OCI-LY3 (cell line): ENCODE results near the gene TUBA3E.
"Not testable (repeated sequence)": the region's sequence is repeated elsewhere in the genome, so short reads cannot be mapped to it uniquely, and the experiment has no call there.

ENCODE experiments used
- CTCF ChIP-seq: fragments of 200-600, 300-600 bp; sonication (generic); IDR thresholded peaks from 2 replicates; pipeline ENCODE4 v1.5.1; 2014; ENCODE audit warnings: antibody characterized with exemption, low read length, low read depth
- EZH2phosphoT487 ChIP-seq: fragments of 200-600 bp; shearing (Covaris generic); IDR thresholded peaks from 2 replicates; pipeline ENCODE4 v1.6.1; 2018; ENCODE audit warnings: antibody characterized with exemption, mixed run types, low read depth

DNA sequence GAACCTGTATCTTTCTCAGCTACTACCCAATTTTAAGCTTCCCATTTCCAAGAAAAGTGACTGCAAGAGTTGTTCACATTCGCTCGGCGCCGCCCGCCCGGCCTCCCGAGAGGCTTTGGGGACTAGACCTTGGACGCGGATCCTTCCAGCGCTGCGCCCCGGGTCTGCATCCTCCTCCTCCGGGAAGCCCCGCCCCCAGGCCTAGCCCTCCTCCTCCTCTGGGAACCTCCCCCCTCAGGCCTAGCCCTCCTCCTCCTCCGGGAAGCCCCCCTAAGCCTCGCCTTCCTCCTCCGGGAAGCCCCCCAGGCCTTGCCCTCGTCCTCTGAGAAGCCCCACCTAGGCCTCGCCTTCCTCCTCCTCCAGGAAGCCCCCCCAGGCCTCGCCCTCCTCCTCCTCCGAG is 29.8 kb upstream of the TUBA3E start:
- not testable (repeated sequence) for TF ChIP-seq CTCF, EZH2phosphoT487
